ENCODE measurements around the gene ABCC1.

ABCC1 gene

DNA sequence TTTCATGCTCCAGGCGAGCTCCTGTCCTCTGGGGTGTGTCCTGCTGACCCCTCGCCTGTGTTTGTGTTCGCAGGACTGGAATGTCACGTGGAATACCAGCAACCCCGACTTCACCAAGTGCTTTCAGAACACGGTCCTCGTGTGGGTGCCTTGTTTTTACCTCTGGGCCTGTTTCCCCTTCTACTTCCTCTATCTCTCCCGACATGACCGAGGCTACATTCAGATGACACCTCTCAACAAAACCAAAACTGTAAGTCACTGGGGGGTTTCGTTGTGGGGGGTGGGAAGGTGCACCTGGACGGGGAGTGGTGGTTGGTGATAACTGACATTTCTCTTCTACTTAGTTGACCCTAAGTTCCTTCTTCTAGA lies 58.3 kb downstream of the ABCC1 start:
- POLR2A ChIA-PET (ENCODE audit: low non-redundant PET) = interaction anchor here (0.6 kb wide), 1 partner anchor 20 kb away, joined by 3 read pairs; no protein-coding TSS in a partner anchor
- CTCF ChIA-PET = interaction anchor here (0.6 kb wide), 1 partner anchor 117 kb away, joined by 3 read pairs; no protein-coding TSS in a partner anchor
- TF ChIP-seq CTCF (conservative IDR thresholded peaks at IDR 0.05; ENCODE audit: low read depth) = no peak
- DNase-seq (ENCODE audit: low spot score) = no peak
- peak overlapping the region; percentile 29 for H3K27ac ChIP-seq

DNA sequence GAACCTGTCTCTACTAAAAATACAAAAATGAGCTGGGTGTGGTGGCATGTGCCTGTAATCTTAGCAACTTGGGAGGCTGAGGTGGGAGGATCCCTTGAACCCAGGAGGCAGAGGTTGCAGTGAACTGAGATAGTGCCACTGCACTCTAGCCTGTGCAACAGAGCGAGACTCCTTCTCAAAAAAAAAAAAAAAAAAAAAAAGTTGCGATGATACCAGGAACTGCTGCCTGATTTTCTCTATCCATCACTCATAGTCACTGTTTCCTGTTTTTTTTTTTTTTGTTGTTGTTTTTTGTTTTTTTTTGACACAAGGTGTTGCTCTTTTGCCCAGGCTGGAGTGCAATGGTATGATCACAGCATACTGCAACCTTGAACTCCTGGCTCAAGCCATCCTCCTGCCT lies 59.2 kb downstream of the ABCC1 start:
- POLR2A ChIA-PET (ENCODE audit: low non-redundant PET) = no interaction called here
- H3K27ac ChIP-seq = peak overlapping the region; percentile 32; the same call in 1 of the 2 replicates
- no peak for DNase-seq (ENCODE audit: low spot score)
- no peak for TF ChIP-seq CTCF (conservative IDR thresholded peaks at IDR 0.05; ENCODE audit: low read depth)
- CTCF ChIA-PET = interaction anchor here (1.2 kb wide), 1 partner anchor 17 kb away, joined by 3 read pairs; no protein-coding TSS in a partner anchor

DNA sequence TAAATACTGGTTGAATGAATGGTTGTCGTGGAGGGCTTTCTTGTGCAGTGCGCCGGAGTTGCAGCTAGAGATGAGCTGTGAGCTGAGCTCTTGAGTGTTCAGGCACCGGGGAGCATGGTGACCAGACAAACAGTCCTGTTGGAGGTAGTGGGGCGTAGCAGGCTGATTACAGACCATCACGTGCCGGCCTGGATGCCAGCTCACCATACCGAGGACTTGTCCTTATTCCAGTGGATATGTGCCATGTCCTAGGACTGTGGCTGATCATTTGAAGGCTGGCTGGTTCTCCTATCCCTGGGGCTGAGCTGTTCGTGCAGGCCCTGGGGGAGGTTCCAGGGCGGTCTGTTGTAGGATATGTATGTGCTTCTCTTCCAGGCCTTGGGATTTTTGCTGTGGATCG lies 60.0 kb downstream of the ABCC1 start:
- no peak for DNase-seq (ENCODE audit: low spot score)

DNA sequence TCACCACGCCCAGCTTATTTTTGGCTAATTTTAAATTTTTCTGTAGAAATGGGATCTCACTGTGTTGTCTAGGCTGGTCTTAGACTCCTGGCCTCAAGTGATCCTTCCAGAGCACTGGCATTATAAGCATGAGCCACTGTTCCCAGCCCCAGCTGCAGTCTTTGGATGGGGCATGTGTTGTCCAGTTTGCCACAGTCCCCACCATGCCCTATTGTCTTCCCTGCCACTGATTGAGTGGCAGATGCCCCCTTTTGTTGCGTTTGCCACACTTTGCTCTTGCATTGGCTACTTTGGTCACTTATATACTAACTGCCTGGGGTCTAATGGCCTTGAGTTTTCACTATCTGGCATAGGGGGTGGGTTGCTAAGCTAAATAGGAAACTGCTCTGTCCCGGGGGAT lies 60.8 kb downstream of the ABCC1 start:
- CTCF ChIA-PET = no interaction called here
- DNase-seq (ENCODE audit: low spot score) = no peak
- no peak overlapping the region for H3K27ac ChIP-seq
- POLR2A ChIA-PET (ENCODE audit: low non-redundant PET) = no interaction called here
- no peak for TF ChIP-seq CTCF (conservative IDR thresholded peaks at IDR 0.05; ENCODE audit: low read depth)

More for the DNA sequence above, 60.0 kb downstream of the ABCC1 start:
- no peak for TF ChIP-seq CTCF (conservative IDR thresholded peaks at IDR 0.05; ENCODE audit: low read depth)
- peak overlapping the region; percentile 32 for H3K27ac ChIP-seq
- ChIA-PET CTCF (interaction anchor here (1.2 kb wide), 1 partner anchor 16 kb away, joined by 3 read pairs; no protein-coding TSS in a partner anchor), POLR2A (ENCODE audit: low non-redundant PET) (no interaction called here)

- ChIA-PET POLR2A (ENCODE audit: low non-redundant PET) (interaction anchor here (0.7 kb wide), 1 partner anchor 291 kb away, joined by 3 read pairs; no protein-coding TSS in a partner anchor), CTCF (no interaction called here)
- peak overlapping the region; percentile 28; the same call in 1 of the 2 replicates for H3K27ac ChIP-seq
- DNase-seq (ENCODE audit: low spot score) = no peak
- no peak for TF ChIP-seq CTCF (conservative IDR thresholded peaks at IDR 0.05; ENCODE audit: low read depth)
Measured at GRCh38 chr16:16012144-16012543, 62.7 kb downstream of the ABCC1 start.

DNA sequence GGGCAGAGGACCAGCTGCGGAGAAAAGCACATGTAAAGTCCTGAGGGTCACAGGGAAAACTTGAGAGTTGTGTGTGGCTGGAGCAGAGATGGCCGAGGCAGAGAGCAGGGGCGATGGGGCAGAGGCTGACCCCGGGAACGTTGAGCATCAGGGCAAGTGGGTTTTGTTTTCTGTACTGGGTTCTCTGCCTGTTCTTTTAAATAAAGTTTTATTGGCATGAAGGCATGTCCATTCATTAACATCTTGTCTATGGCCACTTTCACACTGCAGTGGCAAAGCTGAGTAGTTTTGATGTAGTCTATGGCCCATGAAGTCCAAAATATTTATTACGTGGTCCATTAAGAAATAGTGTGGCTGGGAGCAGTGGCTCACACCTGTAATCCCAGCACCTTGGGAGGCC lies 64.4 kb downstream of the ABCC1 start:
- DNase-seq (ENCODE audit: low spot score) = no peak
- no peak for TF ChIP-seq CTCF (conservative IDR thresholded peaks at IDR 0.05; ENCODE audit: low read depth)
- ChIA-PET CTCF (no interaction called here), POLR2A (ENCODE audit: low non-redundant PET) (no interaction called here)
- H3K27ac ChIP-seq = peak overlapping the region; percentile 23
